Measurements from ENCODE around the gene SMCO3. TPM values are rescaled to one million over a fixed set of nuclear protein-coding genes. Genes with fewer than 3 reads are reported as not detected.

SMCO3 gene
- total RNA-seq: 0.10 and 0.65 TPM in 2 replicates

GRCh38 chr12:14814014-14814413 is at the start of gene SMCO3:
Gene SMCO3 (minus strand): TSS chr12:14814182. CDS start chr12:14806680, 7,502 bp downstream.

DNA sequence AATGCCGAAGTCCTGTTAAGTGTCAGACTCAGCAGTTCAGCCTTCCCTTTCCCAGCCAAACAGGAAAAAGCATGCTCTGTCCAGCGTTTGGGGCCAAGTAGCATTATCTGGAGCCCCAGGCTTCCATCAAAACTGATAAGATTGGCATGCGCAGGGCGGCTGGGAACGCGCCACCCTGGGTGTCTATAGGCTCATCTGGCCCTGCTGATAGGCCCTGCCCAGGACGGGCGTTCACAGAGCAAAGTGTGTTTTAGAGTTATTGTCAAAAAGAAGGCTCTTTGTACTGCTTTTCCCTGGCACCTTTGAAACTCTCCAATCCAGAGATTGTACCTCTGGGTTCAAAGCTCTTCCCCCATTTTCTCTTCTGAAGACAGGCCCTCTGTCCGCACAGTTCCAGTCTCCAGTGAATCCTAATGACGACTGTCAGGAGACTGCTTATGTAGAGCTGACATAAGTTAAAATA is 29.5 kb upstream of the SMCO3 start, which contains the start of gene ART4:
TSS of gene ART4 (minus strand) at position 102 of the 463 bp plus-strand sequence. CDS start 413 bp downstream, outside the sequence.

GRCh38 chr12:14803011-14803829 is 10.8 kb downstream of the SMCO3 start, which contains the start of the genes C12orf60 and WBP11:
Gene C12orf60 (plus strand): TSS chr12:14803670. CDS start chr12:14822936, 19,266 bp downstream.
Gene WBP11 (minus strand): TSS chr12:14803478. CDS start chr12:14801383, 2,095 bp downstream.

Other genes with a start within 250 kb of the SMCO3 start
- gene PLBD1, start 246.3 kb downstream of the SMCO3 start, total RNA-seq: 0.10 TPM in 1 of 2 replicates, not detected in the other
- gene GUCY2C, start 117.6 kb downstream of the SMCO3 start, total RNA-seq: not detected in 2 replicates
- gene WBP11, start 10.7 kb downstream of the SMCO3 start, total RNA-seq: 17.0 and 23.5 TPM in 2 replicates
- 1.6 and 2.2 TPM in 2 replicates for gene C12orf60, start 10.5 kb downstream of the SMCO3 start, total RNA-seq
- 23.8 and 42.1 TPM in 2 replicates for gene ART4, start 29.3 kb upstream of the SMCO3 start, total RNA-seq
- gene MGP, start 71.7 kb upstream of the SMCO3 start, total RNA-seq: 81.4 and 247 TPM in 2 replicates
- 0.33 and 1.3 TPM in 2 replicates for gene ERP27, start 124.4 kb upstream of the SMCO3 start, total RNA-seq
- 583 and 636 TPM in 2 replicates for gene ARHGDIB, start 147.4 kb upstream of the SMCO3 start, total RNA-seq
- not detected in 2 replicates for gene PDE6H, start 158.9 kb upstream of the SMCO3 start, total RNA-seq

All from vein endothelial cell (primary cell).